K562 (cell line): ENCODE results near the gene SLC24A3. TPM values are rescaled to one million over a fixed set of nuclear protein-coding genes. Genes with fewer than 3 reads are reported as not detected.

Experiments
- ATAC-seq: fragments of 200-7000 bp; cut with Tn5 transposase; 3 replicates; pipeline ENCODE4 v1.9.1; 2020; ENCODE audit warnings: moderate library complexity
- BruUV-seq: library from RNA; stranded (reverse); fragments of 400-500 nt; replicated peaks from 2 replicates; lab custom pipeline; 2021; lab: Mats Ljungman, UMichigan
- CTCF ChIA-PET: fragments of 300-600 bp; formaldehyde crosslinking; extraction: SDS; loops from one replicate; lab custom pipeline; 2021; ENCODE audit warnings: low intra/inter-chr PET ratio; lab: Yijun Ruan, JAX
- POLR2A ChIA-PET: fragments of 300-600, 350-650 bp; sonication (Branson Sonifier 250); formaldehyde crosslinking; extraction: SDS; loops from one replicate; lab custom pipeline; 2021; ENCODE audit warnings: antibody characterized with exemption, inconsistent platforms; lab: Yijun Ruan, JAX
- DNase-seq, 4 experiments: peaks; one replicate each; pipeline versions ENCODE4 v3.0.0 to v3.0.0-alpha.2; 2011 to 2018; ENCODE audit warnings: low spot score in 3 of 4, mixed read lengths in 3 of 4; ENCODE audit errors: extremely low read depth in 1 of 4
- FAIRE-seq: peaks from 2 replicates; lab custom pipeline; 2011; peaks lifted over from hg19 to GRCh38; lab: Jason Lieb, UNC
- H2AFZ ChIP-seq: 2 replicates; pipeline ENCODE4 v1.6.0; 2011; ENCODE audit warnings: low read depth, low read length, control low read depth, inconsistent platforms
- H3K27ac ChIP-seq: fragments of 200-600 bp; 3 replicates; pipeline ENCODE4 v1.8.0; 2011; ENCODE audit warnings: low read depth, mild to moderate bottlenecking, control low read depth, inconsistent platforms, low read length, moderate library complexity, mixed read lengths; ENCODE audit errors: extremely low read depth
- H3K27me3 ChIP-seq, 2 experiments: fragments of 300-600 bp in 1 of 2; 2 replicates in 1 of 2; 3 replicates in 1 of 2; pipeline versions ENCODE4 v1.6.0 to v1.8.0; 2011; ENCODE audit warnings: inconsistent platforms in 2 of 2, low read length in 2 of 2, mild to moderate bottlenecking in 1 of 2, mixed read lengths in 1 of 2, moderate library complexity in 1 of 2; ENCODE audit not compliant: control insufficient read depth in 2 of 2, insufficient read depth in 2 of 2
- H3K36me3 ChIP-seq: fragments of 300-600 bp; 3 replicates; pipeline ENCODE4 v1.8.0; 2011; ENCODE audit warnings: mild to moderate bottlenecking, low read length, inconsistent platforms; ENCODE audit not compliant: control insufficient read depth, insufficient read depth
- H3K4me1 ChIP-seq, 2 experiments: fragments of 200-600 bp in 1 of 2; replicated peaks in 1 of 2; 2 replicates in 1 of 2; 3 replicates in 1 of 2; pipeline versions ENCODE4 v1.5.1 to v1.8.0; 2011; ENCODE audit warnings: inconsistent platforms in 2 of 2, low read length in 2 of 2, mild to moderate bottlenecking in 1 of 2, mixed read lengths in 1 of 2, moderate library complexity in 1 of 2; ENCODE audit not compliant: control insufficient read depth in 2 of 2, insufficient read depth in 2 of 2
- H3K4me2 ChIP-seq: 2 replicates; pipeline ENCODE4 v1.6.1; 2011; ENCODE audit warnings: low read length, control low read depth, inconsistent platforms, mixed read lengths; ENCODE audit not compliant: insufficient read depth
- H3K4me3 ChIP-seq: fragments of 200-600 bp; sonication (generic), shearing (Covaris generic); 2 replicates; pipeline ENCODE4 v1.5.1; 2016; ENCODE audit warnings: control low read depth, inconsistent platforms
- H3K79me2 ChIP-seq: fragments of 200-600 bp; 3 replicates; pipeline ENCODE4 v1.8.0; 2011; ENCODE audit warnings: low read length, inconsistent platforms; ENCODE audit not compliant: control insufficient read depth, insufficient read depth
- H3K9ac ChIP-seq, 2 experiments: 2 replicates each; pipeline versions ENCODE4 v1.6.0 to v1.6.1; 2011; ENCODE audit warnings: low read depth in 2 of 2, low read length in 2 of 2, control low read depth in 1 of 2, inconsistent platforms in 1 of 2, mild to moderate bottlenecking in 1 of 2, mixed read lengths in 1 of 2; ENCODE audit not compliant: insufficient read depth in 1 of 2
- H3K9me1 ChIP-seq: one replicate; pipeline ENCODE4 v1.6.0; 2011; ENCODE audit warnings: inconsistent platforms, mild to moderate bottlenecking, low read length, moderate library complexity; ENCODE audit not compliant: control insufficient read depth, insufficient read depth
- H3K9me3 ChIP-seq: replicated peaks from 2 replicates; pipeline ENCODE4 v1.5.1; 2011; ENCODE audit warnings: low read depth, low read length, inconsistent platforms; ENCODE audit not compliant: control insufficient read depth, insufficient read depth
- H4K20me1 ChIP-seq: replicated peaks from 2 replicates; pipeline ENCODE4 v1.6.1; 2011; ENCODE audit warnings: low read length, inconsistent platforms, mixed read lengths; ENCODE audit not compliant: control insufficient read depth, insufficient read depth
- CREB5 ChIP-seq: fragments of 250-450 bp; sonication (Bioruptor Pico); IDR thresholded peaks from 2 replicates; pipeline ENCODE4 v1.5.0; 2020; ENCODE audit warnings: mild to moderate bottlenecking
- HDAC1 ChIP-seq, 2 experiments: fragments of 450-650 bp; IDR thresholded peaks; 2 replicates each; pipeline ENCODE4 v1.6.1; 2016 to 2017; ENCODE audit warnings: inconsistent platforms in 1 of 2, mild to moderate bottlenecking in 1 of 2, moderate library complexity in 1 of 2
- MIER1 ChIP-seq: fragments of 450-650 bp; IDR thresholded peaks from 2 replicates; pipeline ENCODE4 v1.6.1; 2016; ENCODE audit warnings: antibody characterized with exemption, mild to moderate bottlenecking, low read depth
- RNF2 ChIP-seq: sonication (generic); IDR thresholded peaks from 2 replicates; pipeline ENCODE4 v1.6.1; 2016
- TBL1XR1 ChIP-seq, 2 experiments: IDR thresholded peaks; 2 replicates each; pipeline ENCODE4 v1.6.1; 2012; ENCODE audit warnings: improper control_type of control experiment in 2 of 2, low read length in 2 of 2, mild to moderate bottlenecking in 1 of 2
- THRAP3 ChIP-seq: fragments of 450-650 bp; IDR thresholded peaks from 2 replicates; pipeline ENCODE4 v1.6.1; 2016; ENCODE audit warnings: mild to moderate bottlenecking, inconsistent platforms, borderline replicate concordance
- TSHZ1 ChIP-seq: fragments of 250-450 bp; sonication (Bioruptor Pico); IDR thresholded peaks from 2 replicates; pipeline ENCODE4 v1.4.0; 2020; ENCODE audit warnings: mild to moderate bottlenecking, moderate library complexity
- ZBTB34 ChIP-seq: fragments of 250-450 bp; sonication (Bioruptor Pico); IDR thresholded peaks from 2 replicates; pipeline ENCODE4 v1.8.0; 2021; ENCODE audit warnings: mild to moderate bottlenecking, moderate library complexity
- ZNF3 ChIP-seq: fragments of 250-450 bp; sonication (Bioruptor Pico); IDR thresholded peaks from 2 replicates; pipeline ENCODE4 v1.5.0; 2021; ENCODE audit warnings: mild to moderate bottlenecking, moderate library complexity
- ZZZ3 ChIP-seq: fragments of 450-650 bp; IDR thresholded peaks from 2 replicates; pipeline ENCODE4 v1.6.1; 2016; ENCODE audit warnings: antibody characterized with exemption, mild to moderate bottlenecking, moderate library complexity
- WGBS: fragments of 100-300 bp; shearing (Covaris generic); methylation state at CpG from one replicate; pipeline ENCODE4 v1.1.6; 2016; ENCODE audit warnings: low coverage, mixed read lengths; ENCODE audit not compliant: insufficient coverage; ENCODE audit errors: missing lambda C conversion rate; 5-methylcytosine and 5-hydroxymethylcytosine counted together
- in situ Hi-C: fragments of 300-500 bp; cut with MboI; formaldehyde crosslinking; loops from 4 replicates; pipeline ENCODE4 v1.15.0; 2018; ENCODE audit warnings: inconsistent platforms, mixed read lengths
- intact Hi-C: fragments of 100-400 bp; cut with micrococcal nuclease; formaldehyde crosslinking; loops from 2 replicates; pipeline ENCODE4 v1.14.2; 2022
- polyA plus RNA-seq, 8 experiments: library from polyadenylated mRNA; depleted of rRNA in 4 of 8; stranded (reverse) in 5 of 8; unstranded in 3 of 8; fragments of >200 nt; fragmentation: Nextera tagmentation in 2 of 8; fragmentation: Illumina TruSeq in 1 of 8; extraction: Ambion mirVana in 2 of 8; extraction: Trizol in 1 of 8; gene quantifications; 2 replicates each; pipeline versions ENCODE4 v1.2.1 to v1.2.3, GENCODE V29; 2011 to 2014; ENCODE audit warnings: inconsistent platforms in 1 of 8, missing spikeins in 1 of 8
- total RNA-seq, 7 experiments: library from RNA; depleted of rRNA in 6 of 7; stranded (reverse); fragments of >200 nt in 6 of 7; fragmentation: Illumina TruSeq in 2 of 7; extraction: Trizol in 2 of 7; gene quantifications; 2 replicates each; pipeline versions ENCODE4 v1.2.1 to v1.2.3, GENCODE V29; 2011 to 2021; ENCODE audit warnings: low replicate concordance in 1 of 7
- TF ChIP-seq, protein P1 (sequence below): fragments of 450-650 bp; formaldehyde crosslinking; IDR thresholded peaks from 2 replicates; pipeline ENCODE4 v1.4.0; 2020; ENCODE audit warnings: mild to moderate bottlenecking, mixed read lengths

Gene SLC24A3
- total and polyA plus RNA-seq, 9 of the 15 experiments (the other 6 are each of a cell fraction or from before 2014, with no cell fraction given), result not detected

GRCh38 chr20:19659448-19659847, 447.0 kb downstream of the SLC24A3 start:
- Histone ChIP-seq H3K27ac (no peak overlapping the region), H3K9me3 (no peaks in the 10 kb centered on the region), H3K4me3 (no peak overlapping the region), H3K79me2 (no peaks in the 10 kb centered on the region), H3K27me3 (peaks cover 0 to 8% of the 10 kb centered on the region in 2 experiments; a peak in 1 of 5 replicates), H3K9me1 (no peaks in the 10 kb centered on the region), H3K36me3 (no peaks in the 10 kb centered on the region), H4K20me1 (no peaks in the 10 kb centered on the region)
- BruUV-seq, result no TSS peak
- ChIA-PET POLR2A (no interaction called here), CTCF (no interaction called here)
- ATAC-seq, result no peak
- no peak for DNase-seq
- in situ Hi-C loops, result no loop called here
- no peak for FAIRE-seq
- intact Hi-C loops, result no loop called here
- WGBS, result 2% methylated on average over 7 of the region's 7 CpGs
- TF ChIP-seq, protein P1, sequence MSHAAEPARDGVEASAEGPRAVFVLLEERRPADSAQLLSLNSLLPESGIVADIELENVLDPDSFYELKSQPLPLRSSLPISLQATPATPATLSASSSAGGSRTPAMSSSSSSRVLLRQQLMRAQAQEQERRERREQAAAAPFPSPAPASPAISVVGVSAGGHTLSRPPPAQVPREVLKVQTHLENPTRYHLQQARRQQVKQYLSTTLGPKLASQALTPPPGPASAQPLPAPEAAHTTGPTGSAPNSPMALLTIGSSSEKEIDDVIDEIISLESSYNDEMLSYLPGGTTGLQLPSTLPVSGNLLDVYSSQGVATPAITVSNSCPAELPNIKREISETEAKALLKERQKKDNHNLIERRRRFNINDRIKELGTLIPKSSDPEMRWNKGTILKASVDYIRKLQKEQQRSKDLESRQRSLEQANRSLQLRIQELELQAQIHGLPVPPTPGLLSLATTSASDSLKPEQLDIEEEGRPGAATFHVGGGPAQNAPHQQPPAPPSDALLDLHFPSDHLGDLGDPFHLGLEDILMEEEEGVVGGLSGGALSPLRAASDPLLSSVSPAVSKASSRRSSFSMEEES (CRISPR knock-in tag), result no peak
- TF ChIP-seq ZNF3 (CRISPR knock-in tag) (no peak), TBL1XR1 (IDR thresholded peaks at IDR 0.05; ENCODE audit: low read length in 2 of 2) (no peak), CREB5 (CRISPR knock-in tag) (no peak), HDAC1 (IDR thresholded peaks at IDR 0.05) (no peak), TSHZ1 (CRISPR knock-in tag) (no peak), THRAP3 (no peak), ZBTB34 (CRISPR knock-in tag) (no peak), ZZZ3 (no peak), MIER1 (no peak), RNF2 (no peak)
- TF ChIP-seq, all 486 proteins: peak for 0
- no peak overlapping the region for H3K4me2 ChIP-seq
- H2AFZ ChIP-seq, result no peak overlapping the region
- H3K4me1 ChIP-seq, result no peaks in the 10 kb centered on the region; a peak in 1 of 5 replicates
- no peak overlapping the region for H3K9ac ChIP-seq
